GM23338 (cell line): ENCODE results near the gene KIAA1217. TPM values are rescaled to one million over a fixed set of nuclear protein-coding genes. Genes with fewer than 3 reads are reported as not detected.
"Not testable (repeated sequence)": the region's sequence is repeated elsewhere in the genome, so short reads cannot be mapped to it uniquely, and the experiment has no call there.

Experiments
- ATAC-seq: fragments of 200-7000 bp; cut with Tn5 transposase; 3 replicates; pipeline ENCODE4 v1.9.1; 2020
- DNase-seq: peaks from one replicate; pipeline ENCODE4 v3.0.0-alpha.2; 2015; ENCODE audit warnings: low spot score
- H2AFZ ChIP-seq: fragments of 200-600 bp; sonication (generic); 2 replicates; pipeline ENCODE4 v1.8.0; 2016; ENCODE audit warnings: antibody characterized with exemption, mild to moderate bottlenecking, moderate library complexity
- H3F3A ChIP-seq: fragments of 200-600 bp; sonication (generic); replicated peaks from 2 replicates; pipeline ENCODE4 v1.8.0; 2017; ENCODE audit warnings: antibody characterized with exemption, mixed run types, low read depth
- H3K27ac ChIP-seq: fragments of 200-600 bp; sonication (generic); 2 replicates; pipeline ENCODE4 v1.6.1; 2016; ENCODE audit warnings: low read depth
- H3K27me3 ChIP-seq: fragments of 200-600 bp; sonication (generic); 2 replicates; pipeline ENCODE4 v1.8.0; 2016; ENCODE audit warnings: mild to moderate bottlenecking, mixed run types, moderate library complexity; ENCODE audit not compliant: insufficient read depth
- H3K36me3 ChIP-seq: fragments of 200-600 bp; sonication (generic); 2 replicates; pipeline ENCODE4 v1.8.0; 2016; ENCODE audit warnings: mild to moderate bottlenecking; ENCODE audit not compliant: insufficient read depth
- H3K4me1 ChIP-seq: fragments of 200-600 bp; sonication (generic); 2 replicates; pipeline ENCODE4 v1.8.0; 2016; ENCODE audit warnings: mild to moderate bottlenecking, moderate library complexity; ENCODE audit not compliant: insufficient read depth
- H3K4me2 ChIP-seq: fragments of 200-600 bp; sonication (generic); 2 replicates; pipeline ENCODE4 v1.7.1; 2017; ENCODE audit warnings: mixed run types
- H3K4me3 ChIP-seq: fragments of 200-600 bp; sonication (generic); 2 replicates; pipeline ENCODE4 v1.6.1; 2016; ENCODE audit warnings: mixed run types
- H3K79me2 ChIP-seq: fragments of 200-600 bp; sonication (generic); replicated peaks from 2 replicates; pipeline ENCODE4 v1.8.0; 2017; ENCODE audit warnings: mild to moderate bottlenecking; ENCODE audit not compliant: insufficient read depth
- H3K9me2 ChIP-seq: fragments of 200-600 bp; sonication (generic); 2 replicates; pipeline ENCODE4 v1.8.0; 2017; ENCODE audit not compliant: insufficient read depth
- H4K20me1 ChIP-seq: fragments of 200-600 bp; sonication (generic); replicated peaks from 2 replicates; pipeline ENCODE4 v1.8.0; 2017; ENCODE audit warnings: mild to moderate bottlenecking; ENCODE audit not compliant: insufficient read depth
- H3K27ac Mint-ChIP-seq: 2 replicates; pipeline ENCODE4 v1.8.0; 2020; ENCODE audit warnings: inconsistent platforms, mild to moderate bottlenecking, moderate library complexity, mixed read lengths
- H3K27me3 Mint-ChIP-seq: 3 replicates; pipeline ENCODE4 v1.8.0; 2022; ENCODE audit warnings: low read depth, mild to moderate bottlenecking, moderate library complexity, mixed read lengths, inconsistent platforms; ENCODE audit not compliant: insufficient read depth, poor library complexity
- H3K36me3 Mint-ChIP-seq: 3 replicates; pipeline ENCODE4 v1.8.0; 2021; ENCODE audit warnings: low read depth, mild to moderate bottlenecking, inconsistent platforms, moderate library complexity, mixed read lengths
- H3K4me1 Mint-ChIP-seq: 3 replicates; pipeline ENCODE4 v1.8.0; 2020; ENCODE audit warnings: mild to moderate bottlenecking, inconsistent platforms, mixed read lengths
- H3K4me3 Mint-ChIP-seq: 3 replicates; pipeline ENCODE4 v1.8.0; 2021; ENCODE audit warnings: moderate library complexity, mild to moderate bottlenecking, inconsistent platforms, mixed read lengths
- H3K9me3 Mint-ChIP-seq: 3 replicates; pipeline ENCODE4 v1.8.0; 2020; ENCODE audit warnings: moderate library complexity, mild to moderate bottlenecking, inconsistent platforms, mixed read lengths
- CREB1 ChIP-seq: fragments of 250-450 bp; sonication (Bioruptor Pico); IDR thresholded peaks from 2 replicates; pipeline ENCODE4 v1.5.0; 2020; ENCODE audit warnings: low read depth, mild to moderate bottlenecking, moderate library complexity
- CTCF ChIP-seq, 2 experiments: fragments of 200-600 bp in 1 of 2; sonication (generic) in 1 of 2; conservative IDR thresholded peaks; 2 replicates each; pipeline versions ENCODE4 v1.5.1 to v1.6.1; 2016 to 2017; ENCODE audit warnings: antibody characterized with exemption in 2 of 2, low read depth in 2 of 2, mild to moderate bottlenecking in 2 of 2, moderate library complexity in 1 of 2
- JUNB ChIP-seq: IDR thresholded peaks from one replicate; pipeline ENCODE4 v1.6.1; 2016; ENCODE audit warnings: antibody characterized with exemption; ENCODE audit not compliant: unreplicated experiment
- NANOG ChIP-seq: IDR thresholded peaks from 2 replicates; pipeline ENCODE4 v1.6.1; 2016; ENCODE audit warnings: antibody characterized with exemption, borderline replicate concordance
- POLR2AphosphoS5 ChIP-seq: IDR thresholded peaks from 2 replicates; pipeline ENCODE4 v1.6.1; 2016; ENCODE audit warnings: antibody characterized with exemption, low read depth
- REST ChIP-seq: IDR thresholded peaks from one replicate; pipeline ENCODE4 v1.6.1; 2018; ENCODE audit warnings: antibody characterized with exemption; ENCODE audit not compliant: unreplicated experiment
- STAT1 ChIP-seq: IDR thresholded peaks from one replicate; pipeline ENCODE4 v1.6.1; 2016; ENCODE audit warnings: antibody characterized with exemption; ENCODE audit not compliant: unreplicated experiment
- ZNF331 ChIP-seq: fragments of 250-450 bp; sonication (Bioruptor Pico); IDR thresholded peaks from 2 replicates; pipeline ENCODE4 v1.5.0; 2020; ENCODE audit warnings: low read depth, mild to moderate bottlenecking, moderate library complexity
- ZNF462 ChIP-seq: fragments of 250-450 bp; sonication (Bioruptor Pico); IDR thresholded peaks from 2 replicates; pipeline ENCODE4 v1.5.0; 2020; ENCODE audit warnings: mild to moderate bottlenecking, moderate library complexity
- polyA plus RNA-seq: library from polyadenylated mRNA; unstranded; fragments of >200 nt; fragmentation: Nextera tagmentation; extraction: Ambion mirVana; gene quantifications from 2 replicates; pipeline ENCODE4 v1.2.1, GENCODE V29; 2016
- total RNA-seq: library from RNA; depleted of rRNA; stranded (reverse); fragments of >200 nt; shearing (Covaris generic); gene quantifications from 2 replicates; pipeline ENCODE4 v1.2.3, GENCODE V29; 2014

Gene KIAA1217
- total and polyA plus RNA-seq, 2 experiments from 2014 or later, result 6.4 to 9.1 TPM

- H3K27ac Mint-ChIP-seq, H2AFZ ChIP-seq, H3K27me3 Mint-ChIP-seq, H3K9me2 ChIP-seq, H3F3A ChIP-seq, H3K9me3 Mint-ChIP-seq, H3K4me3 Mint-ChIP-seq, H3K36me3 ChIP-seq, H3K27ac ChIP-seq, H3K4me3 ChIP-seq, H4K20me1 ChIP-seq, DNase-seq, H3K36me3 Mint-ChIP-seq, H3K27me3 ChIP-seq, ATAC-seq, H3K4me2 ChIP-seq, H3K79me2 ChIP-seq: not testable (repeated sequence)
- peaks cover 19% of the 10 kb centered on the region for H3K4me1 Mint-ChIP-seq
- peaks cover 18% of the 10 kb centered on the region for H3K4me1 ChIP-seq
Observed at GRCh38 chr10:24442641-24443174, 233.8 kb downstream of the KIAA1217 start.

- ATAC-seq, result no peak
- H3K27ac ChIP-seq, result no peak overlapping the region
Observed at GRCh38 chr10:24444337-24444736, 235.4 kb downstream of the KIAA1217 start.

More at GRCh38 chr10:24444337-24444736, 235.4 kb downstream of the KIAA1217 start:
- Histone ChIP-seq H2AFZ (no peak overlapping the region), H3K4me2 (no peak overlapping the region), H3K4me3 (no peak overlapping the region), H3K79me2 (no peaks in the 10 kb centered on the region), H3F3A (no peaks in the 10 kb centered on the region), H4K20me1 (no peaks in the 10 kb centered on the region), H3K27me3 (no peaks in the 10 kb centered on the region), H3K36me3 (no peaks in the 10 kb centered on the region; the same call in 1 of the 2 replicates), H3K9me2 (no peaks in the 10 kb centered on the region), H3K4me1 (peaks cover 9% of the 10 kb centered on the region; the same call in 1 of the 2 replicates)
- Mint-ChIP-seq H3K4me1 (peaks cover 11% of the 10 kb centered on the region), H3K27me3 (no peaks in the 10 kb centered on the region), H3K36me3 (no peaks in the 10 kb centered on the region; the same call in 2 of the 3 replicates), H3K4me3 (no peak overlapping the region), H3K9me3 (no peaks in the 10 kb centered on the region), H3K27ac (no peak overlapping the region)
- no peak for TF ChIP-seq NANOG
- no peak for TF ChIP-seq CREB1 (CRISPR knock-in tag)
- TF ChIP-seq ZNF462 (CRISPR knock-in tag), result no peak
- TF ChIP-seq JUNB, result no peak
- no peak for TF ChIP-seq CTCF (conservative IDR thresholded peaks at IDR 0.05; ENCODE audit: low read depth in 2 of 2)
- no peak for TF ChIP-seq POLR2AphosphoS5
- no peak for TF ChIP-seq REST
- TF ChIP-seq ZNF331 (CRISPR knock-in tag), result no peak
- no peak for TF ChIP-seq STAT1
- DNase-seq, result no peak
